GM21723 (cell line): Measurements from ENCODE around the gene CNNM3.

Experiments used
- ATAC-seq: cut with Tn5 transposase; IDR thresholded peaks from one replicate; pipeline ENCODE4 v1.9.1; 2021; ENCODE audit warnings: mild to moderate bottlenecking, moderate library complexity; ENCODE audit not compliant: unreplicated experiment

Gene CNNM3

DNA sequence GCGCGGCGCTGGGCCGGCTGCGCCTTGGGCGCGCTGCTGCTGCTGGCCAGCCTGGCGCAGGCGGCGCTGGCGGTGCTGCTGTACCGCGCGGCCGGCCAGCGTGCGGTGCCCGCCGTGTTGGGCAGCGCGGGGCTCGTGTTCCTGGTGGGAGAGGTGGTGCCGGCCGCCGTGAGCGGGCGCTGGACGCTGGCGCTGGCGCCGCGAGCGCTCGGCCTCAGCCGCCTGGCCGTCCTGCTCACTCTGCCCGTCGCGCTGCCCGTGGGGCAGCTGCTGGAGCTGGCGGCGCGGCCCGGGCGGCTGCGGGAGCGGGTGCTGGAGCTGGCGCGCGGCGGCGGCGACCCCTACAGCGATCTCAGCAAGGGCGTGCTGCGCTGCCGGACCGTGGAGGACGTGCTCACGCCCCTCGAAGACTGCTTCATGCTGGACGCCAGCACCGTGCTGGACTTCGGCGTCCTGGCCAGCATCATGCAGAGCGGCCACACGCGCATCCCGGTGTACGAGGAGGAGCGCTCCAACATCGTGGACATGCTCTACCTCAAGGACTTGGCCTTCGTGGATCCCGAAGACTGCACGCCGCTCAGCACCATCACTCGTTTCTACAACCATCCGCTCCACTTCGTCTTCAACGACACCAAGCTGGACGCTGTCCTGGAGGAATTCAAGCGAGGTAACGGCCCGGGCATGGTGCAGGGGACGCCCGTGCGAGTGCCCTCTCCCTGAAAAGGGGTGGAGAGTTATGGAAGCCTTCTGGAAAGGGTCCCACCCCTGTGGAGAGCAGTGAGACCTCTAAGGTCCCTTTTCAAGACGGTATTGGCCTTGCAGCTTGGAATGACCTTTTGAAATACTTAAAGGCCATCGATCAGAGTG, 1.0 kb downstream of the CNNM3 start:
- ATAC-seq: no peak

DNA sequence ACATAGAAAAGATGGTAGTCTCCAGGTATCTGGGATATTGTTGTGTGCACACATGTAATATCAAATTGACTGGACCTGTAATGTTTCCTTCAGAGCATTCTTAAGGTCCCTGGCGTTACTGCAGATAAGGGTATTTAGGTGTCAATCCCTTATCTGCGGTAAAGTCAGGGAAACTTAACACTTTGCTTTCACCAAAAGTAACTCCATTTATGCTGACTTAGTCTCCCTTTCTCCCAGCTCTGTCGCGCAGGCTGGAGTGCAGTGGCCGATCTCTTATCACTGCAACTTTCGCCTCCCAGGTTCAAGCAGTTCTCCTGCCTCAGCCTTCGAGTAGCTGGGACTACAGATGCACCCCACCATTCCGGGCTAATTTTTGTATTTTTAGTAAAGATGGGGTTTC, 1.8 kb downstream of the CNNM3 start:
- ATAC-seq: no peak

DNA sequence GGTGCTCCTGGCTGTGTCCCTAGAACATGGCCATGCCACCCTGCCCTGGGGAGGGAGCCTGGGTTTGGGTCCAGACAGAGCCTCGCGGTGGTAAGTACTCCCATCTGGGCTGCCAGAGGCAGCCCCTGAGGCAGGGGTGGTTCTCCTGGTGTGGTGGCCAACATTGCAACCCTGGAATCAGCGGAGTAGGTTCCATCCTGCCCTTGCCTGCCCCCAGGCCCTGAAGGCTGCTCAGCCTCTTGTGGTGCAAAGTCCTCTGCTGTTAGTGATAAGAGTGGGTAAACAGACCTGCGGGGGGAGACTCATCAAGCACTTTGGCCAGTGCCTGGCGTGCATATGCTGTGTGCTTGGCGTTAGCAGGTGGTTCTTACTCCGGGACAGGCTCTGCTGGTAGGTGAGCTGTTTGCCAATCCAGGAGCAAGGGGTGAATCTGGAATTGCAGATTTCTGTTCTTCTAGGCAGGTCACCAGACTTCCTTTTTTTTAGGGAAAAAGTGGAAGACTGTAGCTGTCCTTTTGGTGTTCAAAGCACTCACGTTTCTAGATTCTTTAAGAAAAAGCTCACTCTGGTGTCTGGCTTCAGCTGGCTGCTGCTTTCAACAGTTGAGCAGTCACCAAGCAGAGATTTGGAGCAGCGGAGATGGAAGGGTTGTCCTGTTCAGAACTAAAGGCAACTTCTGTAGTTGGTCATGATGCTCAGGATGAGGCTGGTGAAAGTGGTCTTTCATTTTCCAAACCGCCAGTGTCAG, 3.2 kb downstream of the CNNM3 start:
- no peak for ATAC-seq

- no peak for ATAC-seq
These were observed 3.9 kb downstream of the CNNM3 start for GRCh38 chr2:96819876-96820511.

GRCh38 chr2:96821113-96821675, 5.1 kb downstream of the CNNM3 start:
- no peak for ATAC-seq

- ATAC-seq: no peak
These were observed 6.7 kb downstream of the CNNM3 start for GRCh38 chr2:96822786-96823185.

DNA sequence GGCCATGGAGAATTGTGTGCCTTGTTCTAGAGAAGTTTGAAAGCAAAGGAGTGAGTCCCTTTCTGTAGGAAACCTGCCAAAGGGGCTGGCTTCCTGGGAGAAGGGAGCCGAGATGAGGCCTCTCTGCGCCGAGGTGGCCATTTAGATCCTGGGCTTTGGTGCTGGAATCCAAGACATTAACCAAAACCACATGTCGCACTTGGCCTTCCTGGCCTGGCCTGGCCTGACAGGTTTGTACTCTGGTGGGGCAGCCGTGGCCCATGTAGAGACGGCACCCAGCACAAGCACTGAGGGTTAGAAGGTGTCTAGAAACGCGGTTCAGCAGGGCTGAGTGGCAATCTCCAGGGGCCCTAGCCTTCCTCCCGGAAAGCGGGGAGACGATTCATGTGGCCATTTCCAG, 7.1 kb downstream of the CNNM3 start:
- ATAC-seq: no peak

- ATAC-seq: no peak
These were observed 8.2 kb downstream of the CNNM3 start for GRCh38 chr2:96824079-96824870.

DNA sequence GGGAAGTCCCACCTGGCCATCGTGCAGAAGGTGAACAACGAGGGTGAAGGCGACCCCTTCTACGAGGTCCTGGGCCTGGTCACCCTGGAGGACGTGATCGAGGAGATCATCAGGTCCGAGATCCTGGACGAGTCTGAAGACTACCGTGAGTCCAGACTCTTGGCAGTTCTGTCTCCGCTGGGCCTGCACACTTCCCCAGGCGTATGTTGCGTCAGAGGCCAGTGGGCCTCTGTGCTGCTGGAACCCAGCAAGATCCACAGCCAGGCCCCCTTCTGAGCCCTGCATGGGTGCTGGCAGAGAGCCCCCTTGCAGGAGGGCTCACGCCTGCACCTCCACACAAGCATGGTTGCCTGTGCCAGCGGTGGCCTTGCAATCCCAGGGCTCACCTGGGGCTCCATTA, 9.0 kb downstream of the CNNM3 start:
- ATAC-seq: no peak

DNA sequence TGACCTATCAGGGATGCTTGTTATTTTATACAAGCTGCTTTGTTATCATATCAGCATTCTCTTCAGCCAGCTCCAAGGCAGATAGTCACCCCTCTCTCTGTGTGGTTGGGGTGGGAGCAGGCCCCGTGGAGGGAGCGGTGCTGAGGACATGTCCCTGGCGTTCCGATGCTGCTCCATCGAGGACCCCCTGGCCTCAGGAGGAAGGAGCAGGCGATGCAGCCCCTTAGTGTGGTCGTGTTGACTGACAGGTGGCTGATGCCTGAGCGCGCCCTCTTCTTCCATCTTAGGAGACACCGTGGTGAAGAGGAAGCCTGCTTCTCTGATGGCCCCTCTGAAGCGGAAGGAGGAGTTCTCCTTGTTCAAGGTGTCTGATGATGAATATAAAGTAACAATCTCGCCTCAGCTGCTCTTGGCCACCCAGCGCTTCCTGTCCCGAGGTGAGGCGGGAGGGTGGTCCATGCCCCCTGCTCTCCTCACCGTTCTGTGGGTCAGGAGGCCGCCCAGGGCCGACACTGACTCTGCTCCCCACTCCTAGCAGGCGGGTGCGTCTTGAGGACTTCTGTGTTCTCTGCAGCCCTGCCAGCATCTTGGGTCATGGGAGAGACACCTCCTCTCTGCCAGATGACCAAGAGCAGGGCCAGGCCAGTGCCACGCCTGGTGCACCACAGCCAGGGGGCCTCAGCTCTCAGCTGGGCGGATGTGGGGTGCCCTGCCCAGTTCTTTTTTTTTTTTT, 10.6 kb downstream of the CNNM3 start:
- no peak for ATAC-seq

- no peak for ATAC-seq
These were observed 12.4 kb downstream of the CNNM3 start for GRCh38 chr2:96828436-96828835.

GRCh38 chr2:96828874-96829273, 12.8 kb downstream of the CNNM3 start:
- no peak for ATAC-seq

DNA sequence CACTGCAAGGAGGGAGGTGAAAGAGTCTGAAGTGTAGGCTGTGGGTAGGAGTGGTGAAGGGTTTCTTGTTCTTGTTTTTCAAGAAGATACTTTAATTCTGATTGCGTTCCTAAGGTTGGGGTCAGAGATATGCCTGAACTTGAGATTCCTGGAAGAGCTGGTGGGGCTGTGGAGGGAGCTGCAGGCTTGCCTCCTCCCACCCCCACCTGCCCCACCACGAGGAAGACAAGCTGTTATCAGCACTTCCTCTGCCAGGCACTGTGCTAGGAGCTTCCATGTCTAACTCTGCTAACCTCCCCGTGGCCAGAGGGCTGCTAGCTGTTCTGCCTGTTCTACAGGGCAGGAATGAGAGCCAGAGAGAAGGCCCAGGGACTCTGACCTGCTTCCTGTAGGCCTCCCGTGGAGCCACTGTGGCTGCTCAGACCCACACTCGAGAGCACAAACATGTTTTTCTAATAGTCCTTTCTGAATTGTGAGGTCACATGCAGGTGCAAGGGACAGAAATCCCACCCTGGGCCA, 14.0 kb downstream of the CNNM3 start:
- ATAC-seq: no peak

GRCh38 chr2:96831679-96832078, 15.6 kb downstream of the CNNM3 start:
- no peak for ATAC-seq

GRCh38 chr2:96832408-96832753, 16.3 kb downstream of the CNNM3 start:
- no peak for ATAC-seq

DNA sequence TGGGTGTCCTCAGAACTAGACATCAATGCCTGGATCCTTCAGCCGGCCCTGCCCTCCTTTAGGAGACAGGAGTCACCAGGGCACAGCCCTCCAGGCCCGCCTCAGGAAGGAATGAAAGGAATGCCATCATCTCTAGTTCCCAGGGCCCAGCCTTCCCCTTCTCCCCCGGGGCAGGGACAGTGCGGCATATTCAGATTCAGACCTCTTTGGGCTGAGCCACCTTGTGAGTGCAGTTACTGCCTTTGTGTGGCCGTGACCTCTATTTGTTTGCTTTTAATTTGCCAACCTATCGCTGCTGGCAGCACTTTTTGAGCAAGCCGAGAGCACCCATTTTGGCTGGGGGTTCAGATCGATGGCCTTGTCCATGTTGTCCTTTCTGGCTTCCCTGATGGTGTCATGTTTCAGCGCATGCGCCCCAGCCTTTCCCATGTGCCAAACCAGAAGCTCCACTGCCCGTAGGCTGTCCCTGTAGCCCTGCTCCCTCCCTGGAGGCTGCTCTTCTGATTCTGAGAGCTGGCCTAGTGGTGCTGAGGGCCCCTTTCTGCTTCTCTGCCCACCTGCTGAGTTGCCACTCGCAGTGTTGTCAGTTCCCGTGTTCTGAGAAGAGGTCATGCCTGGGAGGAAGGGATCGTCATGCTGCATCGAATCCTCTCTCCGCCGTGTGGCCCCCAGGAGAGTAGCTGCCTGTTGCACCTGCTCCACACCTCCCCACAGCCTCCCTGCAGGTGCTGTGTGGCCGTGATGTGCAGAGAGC, 16.9 kb downstream of the CNNM3 start:
- ATAC-seq: no peak

GRCh38 chr2:96835830-96836229, 19.8 kb downstream of the CNNM3 start:
- no peak for ATAC-seq

DNA sequence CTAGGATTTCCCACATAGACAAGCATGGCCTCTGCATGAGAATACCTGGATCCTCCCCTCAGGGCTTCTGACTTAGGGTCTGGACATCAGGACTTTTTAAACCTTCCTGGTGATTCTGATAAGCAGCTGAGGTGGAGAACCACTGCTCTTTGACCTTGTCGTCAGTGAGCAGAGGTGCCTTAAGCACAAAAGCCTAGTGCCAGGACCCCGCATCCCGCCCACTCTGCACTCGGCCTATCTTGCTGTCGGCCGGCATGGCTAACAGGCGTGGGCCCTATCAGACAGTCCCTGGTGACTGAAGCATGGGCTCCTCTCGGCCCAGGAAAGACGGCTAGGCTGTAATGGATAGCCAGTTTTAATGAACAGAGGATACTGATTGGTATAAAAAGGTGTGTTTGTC, 21.5 kb downstream of the CNNM3 start:
- ATAC-seq: no peak
